Caco-2 (cell line): Measurements from ENCODE around the gene MAD1L1. TPM values are rescaled to one million over a fixed set of nuclear protein-coding genes. Genes with fewer than 3 reads are reported as not detected.

Source experiments
- BruUV-seq: library from RNA; stranded (reverse); fragments of 400-500 nt; replicated peaks from 2 replicates; lab custom pipeline; 2021; lab: Mats Ljungman, UMichigan
- CTCF ChIA-PET: fragments of 300-600 bp; sonication (Branson Sonifier 250); formaldehyde crosslinking; loops from one replicate; lab custom pipeline; 2022; ENCODE audit warnings: antibody characterized with exemption; lab: Charles Lee
- POLR2A ChIA-PET: fragments of 300-600 bp; sonication (Branson Sonifier 250); formaldehyde crosslinking; loops from one replicate; lab custom pipeline; 2022; ENCODE audit warnings: antibody characterized with exemption; lab: Charles Lee
- DNase-seq, 2 experiments: peaks; one replicate each; pipeline versions ENCODE4 v3.0.0 to v3.0.0-alpha.2; 2020 to 2022
- H3K27me3 ChIP-seq: replicated peaks from 2 replicates; pipeline ENCODE4 v1.6.0; 2011; ENCODE audit warnings: low read length; ENCODE audit not compliant: control insufficient read depth, insufficient read depth
- H3K36me3 ChIP-seq: 2 replicates; pipeline ENCODE4 v1.5.1; 2011; ENCODE audit warnings: low read length; ENCODE audit not compliant: control insufficient read depth, insufficient read depth
- H3K4me1 ChIP-seq: fragments of 250-450 bp; sonication (Bioruptor Pico); 2 replicates; pipeline ENCODE4 v1.5.1; 2020; ENCODE audit warnings: mild to moderate bottlenecking
- H3K4me3 ChIP-seq: 2 replicates; pipeline ENCODE4 v1.5.1; 2011; ENCODE audit warnings: low read depth, mild to moderate bottlenecking, control low read depth, low read length
- H3K9me3 ChIP-seq: fragments of 250-450 bp; sonication (Bioruptor Pico); 2 replicates; pipeline ENCODE4 v1.5.1; 2020; ENCODE audit warnings: mild to moderate bottlenecking, moderate library complexity
- H3K27ac Mint-ChIP-seq: one replicate; pipeline ENCODE4 v1.8.0; 2022; ENCODE audit warnings: mixed read lengths; ENCODE audit not compliant: unreplicated experiment
- H3K27me3 Mint-ChIP-seq: one replicate; pipeline ENCODE4 v1.8.0; 2022; ENCODE audit warnings: mixed read lengths; ENCODE audit not compliant: insufficient read depth, unreplicated experiment
- H3K36me3 Mint-ChIP-seq: one replicate; pipeline ENCODE4 v1.8.0; 2022; ENCODE audit warnings: mild to moderate bottlenecking, mixed read lengths; ENCODE audit not compliant: insufficient read depth, unreplicated experiment
- H3K4me1 Mint-ChIP-seq: one replicate; pipeline ENCODE4 v1.8.0; 2022; ENCODE audit warnings: low read depth, mixed read lengths; ENCODE audit not compliant: unreplicated experiment
- H3K4me3 Mint-ChIP-seq: one replicate; pipeline ENCODE4 v1.8.0; 2022; ENCODE audit warnings: mild to moderate bottlenecking, moderate library complexity, mixed read lengths; ENCODE audit not compliant: unreplicated experiment
- H3K9me3 Mint-ChIP-seq: one replicate; pipeline ENCODE4 v1.8.0; 2022; ENCODE audit warnings: mixed read lengths; ENCODE audit not compliant: unreplicated experiment
- intact Hi-C: fragments of 100-400 bp; cut with micrococcal nuclease; formaldehyde crosslinking; loops from one replicate; pipeline ENCODE4 v1.10.0; 2022; ENCODE audit not compliant: unreplicated experiment
- total RNA-seq: library from RNA; stranded (reverse); gene quantifications from 2 replicates; pipeline ENCODE4 v1.2.3, GENCODE V29; 2022
- TF ChIP-seq, protein P1 (sequence below), 2 experiments: fragments of 200-600 bp in 1 of 2; IDR thresholded peaks; 1 replicate in 1 of 2; 2 replicates in 1 of 2; pipeline versions ENCODE4 v1.5.1 to v1.8.0; 2011 to 2022; ENCODE audit warnings: antibody characterized with exemption in 1 of 2, control low read depth in 1 of 2, inconsistent platforms in 1 of 2, low read depth in 1 of 2, low read length in 1 of 2, mild to moderate bottlenecking in 1 of 2, moderate library complexity in 1 of 2; ENCODE audit not compliant: insufficient read depth in 1 of 2, severe bottlenecking in 1 of 2, unreplicated experiment in 1 of 2

The MAD1L1 gene
- total RNA-seq, 1 experiment from 2014 or later: 58.6 TPM

DNA sequence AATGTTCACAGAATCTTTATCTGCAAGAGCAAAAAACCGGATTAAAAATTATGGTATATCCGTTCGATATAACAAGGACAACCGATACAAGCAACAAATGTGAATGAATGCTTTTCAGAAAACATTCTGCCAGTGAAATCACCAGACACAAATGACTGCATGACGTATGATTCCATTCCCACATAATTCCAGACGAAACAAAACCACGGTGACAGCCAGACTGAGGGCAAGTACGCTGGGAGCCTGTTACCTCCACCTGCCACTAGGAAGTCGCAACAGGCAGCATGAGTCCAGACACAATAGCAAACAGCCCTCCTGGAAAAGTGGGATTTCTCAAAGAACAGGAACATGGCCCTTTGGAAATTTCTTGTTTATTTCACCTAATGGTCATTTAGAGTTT, 41.7 kb downstream of the MAD1L1 start:
- POLR2A ChIA-PET: no interaction called here
- Histone ChIP-seq H3K9me3 (peaks cover 3% of the 10 kb centered on the region; the same call in 1 of the 2 replicates), H3K27me3 (no peaks in the 10 kb centered on the region), H3K4me1 (no peaks in the 10 kb centered on the region), H3K36me3 (peaks cover 3% of the 10 kb centered on the region; the same call in 1 of the 2 replicates), H3K4me3 (no peak overlapping the region)
- H3K9me3 Mint-ChIP-seq: peaks cover 9% of the 10 kb centered on the region
- no peaks in the 10 kb centered on the region for H3K27me3 Mint-ChIP-seq
- BruUV-seq: no TSS peak
- H3K4me3 Mint-ChIP-seq: no peak overlapping the region
- H3K36me3 Mint-ChIP-seq: peaks cover 44% of the 10 kb centered on the region
- no peak for DNase-seq
- no peak overlapping the region for H3K27ac Mint-ChIP-seq
- CTCF ChIA-PET: no interaction called here
- intact Hi-C loops: no loop called here
- H3K4me1 Mint-ChIP-seq: peaks cover under 1% of the 10 kb centered on the region
- TF ChIP-seq, protein P1, sequence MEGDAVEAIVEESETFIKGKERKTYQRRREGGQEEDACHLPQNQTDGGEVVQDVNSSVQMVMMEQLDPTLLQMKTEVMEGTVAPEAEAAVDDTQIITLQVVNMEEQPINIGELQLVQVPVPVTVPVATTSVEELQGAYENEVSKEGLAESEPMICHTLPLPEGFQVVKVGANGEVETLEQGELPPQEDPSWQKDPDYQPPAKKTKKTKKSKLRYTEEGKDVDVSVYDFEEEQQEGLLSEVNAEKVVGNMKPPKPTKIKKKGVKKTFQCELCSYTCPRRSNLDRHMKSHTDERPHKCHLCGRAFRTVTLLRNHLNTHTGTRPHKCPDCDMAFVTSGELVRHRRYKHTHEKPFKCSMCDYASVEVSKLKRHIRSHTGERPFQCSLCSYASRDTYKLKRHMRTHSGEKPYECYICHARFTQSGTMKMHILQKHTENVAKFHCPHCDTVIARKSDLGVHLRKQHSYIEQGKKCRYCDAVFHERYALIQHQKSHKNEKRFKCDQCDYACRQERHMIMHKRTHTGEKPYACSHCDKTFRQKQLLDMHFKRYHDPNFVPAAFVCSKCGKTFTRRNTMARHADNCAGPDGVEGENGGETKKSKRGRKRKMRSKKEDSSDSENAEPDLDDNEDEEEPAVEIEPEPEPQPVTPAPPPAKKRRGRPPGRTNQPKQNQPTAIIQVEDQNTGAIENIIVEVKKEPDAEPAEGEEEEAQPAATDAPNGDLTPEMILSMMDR (IDR thresholded peaks at IDR 0.05; ENCODE audit: insufficient read depth in 1 of 2, low read depth in 1 of 2, low read length in 1 of 2, severe bottlenecking in 1 of 2, unreplicated experiment in 1 of 2): no peak

DNA sequence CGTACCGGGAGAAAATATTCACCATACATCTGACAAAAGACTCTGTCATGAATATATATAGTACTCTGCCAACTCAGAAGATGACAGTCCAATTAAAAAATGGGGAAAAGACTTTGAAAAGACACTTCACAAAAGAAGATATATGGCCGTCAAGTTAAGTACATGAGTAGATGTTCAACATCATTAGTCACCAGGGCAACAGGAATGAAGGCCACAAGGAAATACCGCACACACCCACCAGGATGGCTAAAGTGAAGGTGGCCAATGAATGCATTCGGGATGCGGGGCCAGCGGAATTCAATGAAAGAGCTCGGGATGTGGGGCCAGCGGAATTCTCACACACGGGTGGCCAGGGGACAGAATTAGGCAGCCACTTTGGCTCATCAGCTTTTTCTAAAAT, 42.2 kb downstream of the MAD1L1 start:
- Mint-ChIP-seq H3K36me3 (peaks cover 44% of the 10 kb centered on the region), H3K4me3 (no peak overlapping the region), H3K27ac (no peak overlapping the region), H3K4me1 (peaks cover 6% of the 10 kb centered on the region), H3K9me3 (peaks cover 9% of the 10 kb centered on the region), H3K27me3 (no peaks in the 10 kb centered on the region)
- H3K4me3 ChIP-seq: no peak overlapping the region
- intact Hi-C loops: no loop called here
- no peaks in the 10 kb centered on the region for H3K36me3 ChIP-seq
- peaks cover 3% of the 10 kb centered on the region; the same call in 1 of the 2 replicates for H3K9me3 ChIP-seq
- DNase-seq: no peak
- BruUV-seq: no TSS peak
- POLR2A ChIA-PET: no interaction called here
- TF ChIP-seq, protein P1 (IDR thresholded peaks at IDR 0.05; ENCODE audit: insufficient read depth in 1 of 2, low read depth in 1 of 2, low read length in 1 of 2, severe bottlenecking in 1 of 2, unreplicated experiment in 1 of 2): no peak
- CTCF ChIA-PET: no interaction called here
- no peaks in the 10 kb centered on the region for H3K27me3 ChIP-seq
- H3K4me1 ChIP-seq: no peaks in the 10 kb centered on the region

DNA sequence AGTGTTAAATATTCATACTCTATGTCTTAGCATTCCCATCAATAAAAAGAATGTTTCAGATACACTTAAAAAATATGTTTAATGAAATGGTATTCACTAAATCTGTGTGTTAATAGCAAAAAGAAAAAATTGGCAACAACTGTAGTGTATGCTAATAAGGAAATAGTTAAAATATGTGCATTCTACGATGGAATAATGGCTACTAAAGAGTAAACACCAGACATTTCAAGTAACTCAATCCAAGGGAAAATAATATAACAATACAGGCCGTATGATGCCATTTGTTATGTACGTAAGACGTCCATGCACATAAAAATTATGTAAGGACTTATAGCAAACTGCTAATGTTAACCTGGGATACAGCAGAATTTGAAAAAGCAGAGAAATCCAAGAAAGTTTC, 46.6 kb downstream of the MAD1L1 start:
- peaks cover 6% of the 10 kb centered on the region for H3K4me1 Mint-ChIP-seq
- CTCF ChIA-PET: no interaction called here
- H3K9me3 Mint-ChIP-seq: peaks cover 9% of the 10 kb centered on the region
- BruUV-seq: no TSS peak
- Histone ChIP-seq H3K9me3 (no peaks in the 10 kb centered on the region), H3K27me3 (no peaks in the 10 kb centered on the region), H3K4me1 (no peaks in the 10 kb centered on the region), H3K4me3 (no peak overlapping the region), H3K36me3 (no peaks in the 10 kb centered on the region)
- DNase-seq: no peak
- no peak overlapping the region for H3K27ac Mint-ChIP-seq
- POLR2A ChIA-PET: no interaction called here
- H3K27me3 Mint-ChIP-seq: no peaks in the 10 kb centered on the region
- intact Hi-C loops: no loop called here
- H3K36me3 Mint-ChIP-seq: peaks cover 58% of the 10 kb centered on the region
- no peak overlapping the region for H3K4me3 Mint-ChIP-seq
- TF ChIP-seq, protein P1 (IDR thresholded peaks at IDR 0.05; ENCODE audit: insufficient read depth in 1 of 2, low read depth in 1 of 2, low read length in 1 of 2, severe bottlenecking in 1 of 2, unreplicated experiment in 1 of 2): no peak
